ENCODE measurements around the gene BRINP2.
A peak's percentile ranks its signal among the peaks of the same experiment; 100 is the strongest.

The BRINP2 gene

GRCh38 chr1:177171536-177172123, 872 bp downstream of the BRINP2 start:
- peak; percentile 21 for DNase-seq

- DNase-seq: no peak
Observed at GRCh38 chr1:177172272-177172671, 1.5 kb downstream of the BRINP2 start.

GRCh38 chr1:177172866-177173265, 2.1 kb downstream of the BRINP2 start:
- DNase-seq: no peak

GRCh38 chr1:177173976-177174375, 3.2 kb downstream of the BRINP2 start:
- no peak for DNase-seq

GRCh38 chr1:177174921-177175634, 4.3 kb downstream of the BRINP2 start:
- no peak for DNase-seq

GRCh38 chr1:177181280-177181630, 10.5 kb downstream of the BRINP2 start:
- DNase-seq: no peak

GRCh38 chr1:177181631-177182291, 11.0 kb downstream of the BRINP2 start:
- DNase-seq: peak; percentile 81

- no peak for DNase-seq
Observed at GRCh38 chr1:177183836-177184235, 13.1 kb downstream of the BRINP2 start.

- no peak for DNase-seq
Observed at GRCh38 chr1:177185209-177185608, 14.5 kb downstream of the BRINP2 start.

- no peak for DNase-seq
Observed at GRCh38 chr1:177186639-177187038, 15.9 kb downstream of the BRINP2 start.

GRCh38 chr1:177190308-177190970, 19.7 kb downstream of the BRINP2 start:
- no peak for DNase-seq

- no peak for DNase-seq
Observed at GRCh38 chr1:177198243-177198642, 27.5 kb downstream of the BRINP2 start.

GRCh38 chr1:177200290-177200689, 29.5 kb downstream of the BRINP2 start:
- no peak for DNase-seq

- DNase-seq: no peak
Observed at GRCh38 chr1:177206831-177207355, 36.1 kb downstream of the BRINP2 start.

- DNase-seq: no peak
Observed at GRCh38 chr1:177208920-177209319, 38.2 kb downstream of the BRINP2 start.

GRCh38 chr1:177209357-177209756, 38.6 kb downstream of the BRINP2 start:
- peak; percentile 91 for DNase-seq

- peak; percentile 21 for DNase-seq
Observed at GRCh38 chr1:177210071-177210470, 39.3 kb downstream of the BRINP2 start.

GRCh38 chr1:177211231-177211630, 40.5 kb downstream of the BRINP2 start:
- DNase-seq: no peak

GRCh38 chr1:177216587-177217202, 45.9 kb downstream of the BRINP2 start:
- DNase-seq: no peak

- DNase-seq: peak; percentile 36
Observed at GRCh38 chr1:177219554-177220458, 49.0 kb downstream of the BRINP2 start.

- DNase-seq: no peak
Observed at GRCh38 chr1:177223359-177223758, 52.6 kb downstream of the BRINP2 start.

All from NCI-H1092 treated with DMSO at 0.1 percent for 48 hours (cell line).